ENCODE results near the gene FBXO10. TPM values are rescaled to one million over a fixed set of nuclear protein-coding genes. Genes with fewer than 3 reads are reported as not detected.

FBXO10 gene
- total RNA-seq, 2 donors from 2014 or later: 19.5 to 26.6 TPM

DNA sequence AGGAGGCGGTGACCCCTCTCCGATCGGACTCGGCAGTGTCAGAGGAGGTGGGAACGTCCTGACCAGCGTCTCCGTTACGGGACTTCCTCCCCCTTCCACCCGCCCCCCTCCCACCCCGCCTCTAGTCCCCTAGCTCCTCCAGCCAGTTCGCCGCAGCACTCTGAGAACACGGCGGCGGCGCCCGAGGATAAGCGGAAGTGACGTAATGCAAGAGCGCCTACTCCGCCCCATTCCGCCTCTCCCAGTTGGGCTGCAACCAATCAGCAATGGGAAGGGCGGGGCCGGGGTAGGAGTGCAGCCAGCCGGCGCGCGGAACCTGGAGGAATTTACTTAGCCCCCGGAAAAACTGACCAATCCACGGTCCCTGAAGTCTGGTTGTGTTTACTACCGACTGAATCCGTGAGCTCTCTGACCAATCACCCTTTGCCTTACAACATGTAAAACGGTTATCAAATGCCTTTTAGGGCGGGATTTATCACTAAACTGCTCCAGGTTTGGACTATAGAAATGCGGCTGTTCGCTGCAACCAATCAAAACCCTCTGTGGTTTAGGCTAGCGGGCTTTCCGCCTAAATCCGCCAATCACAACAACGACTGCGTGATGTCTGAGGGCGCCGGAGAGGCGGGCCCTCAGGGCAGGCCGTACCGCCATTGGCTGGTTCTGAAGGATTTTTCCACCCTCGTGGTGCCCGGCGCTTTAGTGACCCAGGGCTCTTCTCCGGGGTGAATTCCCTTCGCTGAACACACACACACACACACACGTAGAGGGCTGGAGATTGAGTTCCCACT, 110.7 kb downstream of the FBXO10 start, which contains the start of gene ZBTB5:
Gene ZBTB5, minus strand, starts transcription at position 202 of the 788 bp plus-strand sequence. CDS start 22,899 bp downstream, outside the sequence.
- Mint-ChIP-seq H3K36me3 (ENCODE audit: low read depth) (peaks cover 15% of the 10 kb centered on the region), H3K27me3 (ENCODE audit: insufficient read depth) (no peaks in the 10 kb centered on the region), H3K27ac (peak within 1 kb of the TSS; percentile 100), H3K4me3 (peak within 1 kb of the TSS; percentile 90), H3K4me1 (peaks cover 22% of the 10 kb centered on the region), H3K9me3 (no peaks in the 10 kb centered on the region)
- H3K36me3 ChIP-seq (ENCODE audit: control insufficient read depth, insufficient read depth, low read length): peaks cover 6% of the 10 kb centered on the region
- DNase-seq: peak; percentile 100
- H3K9ac ChIP-seq (ENCODE audit: extremely low read depth, low read length, poor library complexity, severe bottlenecking): peak within 1 kb of the TSS; percentile 93
- WGBS, 2 experiments (ENCODE audit: insufficient coverage in 1 of 2, insufficient read length in 1 of 2): 0% methylated on average over 18 to 43 of the region's 52 CpGs
- no peaks in the 10 kb centered on the region for H3K4me1 ChIP-seq (ENCODE audit: control insufficient read depth, insufficient read depth, low read length)
- H3K9me3 ChIP-seq (ENCODE audit: control insufficient read depth, low read length): no peaks in the 10 kb centered on the region
- H3K27me3 ChIP-seq (ENCODE audit: control insufficient read depth, insufficient read depth, low read length, poor library complexity, severe bottlenecking): no peaks in the 10 kb centered on the region
- peak within 1 kb of the TSS; percentile 93 for H3K4me3 ChIP-seq (ENCODE audit: low read length)
- peak within 1 kb of the TSS; percentile 99 for H3K27ac ChIP-seq (ENCODE audit: low read depth, low read length)
- TF ChIP-seq, protein P1, sequence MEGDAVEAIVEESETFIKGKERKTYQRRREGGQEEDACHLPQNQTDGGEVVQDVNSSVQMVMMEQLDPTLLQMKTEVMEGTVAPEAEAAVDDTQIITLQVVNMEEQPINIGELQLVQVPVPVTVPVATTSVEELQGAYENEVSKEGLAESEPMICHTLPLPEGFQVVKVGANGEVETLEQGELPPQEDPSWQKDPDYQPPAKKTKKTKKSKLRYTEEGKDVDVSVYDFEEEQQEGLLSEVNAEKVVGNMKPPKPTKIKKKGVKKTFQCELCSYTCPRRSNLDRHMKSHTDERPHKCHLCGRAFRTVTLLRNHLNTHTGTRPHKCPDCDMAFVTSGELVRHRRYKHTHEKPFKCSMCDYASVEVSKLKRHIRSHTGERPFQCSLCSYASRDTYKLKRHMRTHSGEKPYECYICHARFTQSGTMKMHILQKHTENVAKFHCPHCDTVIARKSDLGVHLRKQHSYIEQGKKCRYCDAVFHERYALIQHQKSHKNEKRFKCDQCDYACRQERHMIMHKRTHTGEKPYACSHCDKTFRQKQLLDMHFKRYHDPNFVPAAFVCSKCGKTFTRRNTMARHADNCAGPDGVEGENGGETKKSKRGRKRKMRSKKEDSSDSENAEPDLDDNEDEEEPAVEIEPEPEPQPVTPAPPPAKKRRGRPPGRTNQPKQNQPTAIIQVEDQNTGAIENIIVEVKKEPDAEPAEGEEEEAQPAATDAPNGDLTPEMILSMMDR (conservative IDR thresholded peaks at IDR 0.05): no peak

DNA sequence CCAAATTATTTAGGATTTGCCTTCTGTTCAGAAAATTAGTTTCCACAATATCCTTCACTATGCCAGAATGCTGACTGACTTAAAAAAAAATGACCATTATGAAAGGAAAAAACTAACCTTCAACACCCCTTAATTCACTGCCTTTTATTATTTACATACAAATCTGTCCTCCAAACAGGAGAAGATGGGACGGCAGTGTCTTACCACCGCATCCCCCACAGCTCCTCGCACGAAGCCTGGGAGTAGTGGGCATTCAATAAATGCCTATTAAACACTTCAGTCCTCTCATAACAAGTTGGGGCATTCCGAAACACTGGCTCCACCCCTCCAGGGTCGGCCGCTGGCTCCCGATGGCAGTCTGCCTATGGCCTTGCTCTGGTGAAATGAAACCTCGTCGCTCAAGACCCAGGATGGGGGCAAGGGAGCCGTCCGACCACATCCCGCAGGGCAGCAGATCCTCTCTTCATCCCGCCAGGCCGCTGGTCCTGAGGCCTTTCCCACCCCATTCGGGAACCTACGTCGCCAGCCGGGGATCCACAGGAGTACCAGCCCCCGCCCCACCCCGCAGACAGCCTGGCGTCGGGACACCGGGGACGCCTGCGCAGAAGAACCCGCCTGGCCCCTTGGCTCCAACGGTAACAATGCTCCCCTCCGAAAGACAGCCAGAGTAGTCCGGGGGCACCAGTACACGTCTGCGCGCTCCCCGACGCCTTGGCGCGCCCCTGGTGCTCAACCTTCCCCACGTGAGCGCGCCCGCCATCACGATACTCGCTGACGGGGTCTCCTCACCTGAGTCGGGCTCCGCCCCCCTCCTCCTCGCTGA, 111.5 kb downstream of the FBXO10 start:
- no peaks in the 10 kb centered on the region for H3K27me3 ChIP-seq (ENCODE audit: control insufficient read depth, insufficient read depth, low read length, poor library complexity, severe bottlenecking)
- peak overlapping the region; percentile 93 for H3K4me3 ChIP-seq (ENCODE audit: low read length)
- WGBS, 2 experiments (ENCODE audit: insufficient coverage in 1 of 2, insufficient read length in 1 of 2): 0 to 1% methylated on average over 17 to 47 of the region's 47 CpGs
- peaks cover 6% of the 10 kb centered on the region for H3K36me3 ChIP-seq (ENCODE audit: control insufficient read depth, insufficient read depth, low read length)
- peak overlapping the region; percentile 100 for H3K27ac Mint-ChIP-seq
- peaks cover 22% of the 10 kb centered on the region for H3K4me1 Mint-ChIP-seq
- H3K27me3 Mint-ChIP-seq (ENCODE audit: insufficient read depth): no peaks in the 10 kb centered on the region
- peak overlapping the region; percentile 90 for H3K4me3 Mint-ChIP-seq
- H3K9me3 Mint-ChIP-seq: no peaks in the 10 kb centered on the region
- TF ChIP-seq, protein P1 (conservative IDR thresholded peaks at IDR 0.05): no peak
- H3K27ac ChIP-seq (ENCODE audit: low read depth, low read length): peak overlapping the region; percentile 97
- peak overlapping the region; percentile 70 for H3K9ac ChIP-seq (ENCODE audit: extremely low read depth, low read length, poor library complexity, severe bottlenecking)
- no peaks in the 10 kb centered on the region for H3K4me1 ChIP-seq (ENCODE audit: control insufficient read depth, insufficient read depth, low read length)
- peaks cover 15% of the 10 kb centered on the region for H3K36me3 Mint-ChIP-seq (ENCODE audit: low read depth)
- DNase-seq: no peak
- H3K9me3 ChIP-seq (ENCODE audit: control insufficient read depth, low read length): no peaks in the 10 kb centered on the region

DNA sequence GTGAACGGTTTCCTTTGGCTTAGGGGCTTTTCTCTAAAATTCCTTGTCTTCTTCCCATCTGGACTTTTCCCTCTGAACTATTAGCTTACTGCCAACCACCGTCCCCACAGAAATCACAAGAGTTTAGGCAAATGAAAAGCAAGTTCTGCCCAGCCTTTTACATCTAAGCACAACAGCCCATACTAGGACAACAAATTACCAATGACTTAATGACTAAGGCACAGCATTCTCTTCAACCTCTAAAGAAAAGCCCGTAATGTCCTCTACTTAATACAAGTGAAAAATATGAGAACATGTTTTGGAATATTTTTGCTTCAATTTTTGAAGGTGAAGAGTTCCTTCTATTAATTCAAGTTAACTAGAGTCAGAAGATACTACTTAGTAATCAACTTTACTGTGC, 112.2 kb downstream of the FBXO10 start:
- H3K9me3 ChIP-seq (ENCODE audit: control insufficient read depth, low read length): no peaks in the 10 kb centered on the region
- no peaks in the 10 kb centered on the region for H3K27me3 ChIP-seq (ENCODE audit: control insufficient read depth, insufficient read depth, low read length, poor library complexity, severe bottlenecking)
- peak overlapping the region; percentile 70 for H3K9ac ChIP-seq (ENCODE audit: extremely low read depth, low read length, poor library complexity, severe bottlenecking)
- Mint-ChIP-seq H3K4me3 (peak overlapping the region; percentile 90), H3K36me3 (ENCODE audit: low read depth) (peaks cover 15% of the 10 kb centered on the region), H3K27ac (peak overlapping the region; percentile 100), H3K27me3 (ENCODE audit: insufficient read depth) (no peaks in the 10 kb centered on the region), H3K4me1 (peaks cover 22% of the 10 kb centered on the region), H3K9me3 (no peaks in the 10 kb centered on the region)
- WGBS, 2 experiments (ENCODE audit: insufficient coverage in 1 of 2, insufficient read length in 1 of 2): 43 to 48% methylated on average over 2 to 3 of the region's 3 CpGs
- no peaks in the 10 kb centered on the region for H3K4me1 ChIP-seq (ENCODE audit: control insufficient read depth, insufficient read depth, low read length)
- H3K4me3 ChIP-seq (ENCODE audit: low read length): peak overlapping the region; percentile 93
- no peak overlapping the region for H3K27ac ChIP-seq (ENCODE audit: low read depth, low read length)
- TF ChIP-seq, protein P1 (conservative IDR thresholded peaks at IDR 0.05): no peak
- DNase-seq: no peak
- H3K36me3 ChIP-seq (ENCODE audit: control insufficient read depth, insufficient read depth, low read length): peaks cover 6% of the 10 kb centered on the region

Other genes with a start within 250 kb of the FBXO10 start
- 100 to 1,000 TPM; 105 to 128 TPM for gene GRHPR, start 153.7 kb downstream of the FBXO10 start, total RNA-seq
- 10 to 100 TPM; 12.5 to 19.4 TPM for gene ZBTB5, start 110.9 kb downstream of the FBXO10 start, total RNA-seq
- 10 to 100 TPM; 23.5 to 25.2 TPM for gene POLR1E, start 90.4 kb downstream of the FBXO10 start, total RNA-seq
- gene TOMM5, start 16.2 kb upstream of the FBXO10 start, total RNA-seq: 100 to 1,000 TPM; 110 to 115 TPM
- gene FRMPD1, start 74.6 kb upstream of the FBXO10 start, total RNA-seq: under 1 TPM; 0.33 to 0.55 TPM
- gene TRMT10B, start 177.4 kb upstream of the FBXO10 start, total RNA-seq: 10 to 100 TPM in 1 of 2 donors, 1 to 10 TPM in 1; 9.3 to 11.6 TPM
- 10 to 100 TPM; 66.7 to 67.6 TPM for gene EXOSC3, start 208.7 kb upstream of the FBXO10 start, total RNA-seq
- gene DCAF10, start 224.4 kb upstream of the FBXO10 start, total RNA-seq: 10 to 100 TPM; 24.0 to 26.3 TPM

All from endodermal cell (in vitro differentiated cells).